ENCODE measurements around the gene ZNF536. TPM values are rescaled to one million over a fixed set of nuclear protein-coding genes. Genes with fewer than 3 reads are reported as not detected.

ZNF536 gene
- total and polyA plus RNA-seq, 2 of the 13 experiments (the other 11 are each of a cell fraction or from before 2014, with no cell fraction given), result not detected

GRCh38 chr19:30358821-30359580, 13.2 kb upstream of the ZNF536 start:
- no TSS peak for BruUV-seq (replicated peaks)
- H3K36me3 ChIP-seq (replicated peaks in 1 of 2; ENCODE audit: control insufficient read depth in 1 of 2, insufficient read depth in 2 of 2, low read length in 2 of 2), result no peaks in the 10 kb centered on the region
- no peaks in the 10 kb centered on the region for H4K20me1 ChIP-seq (ENCODE audit: insufficient read depth, low read length)
- no peak overlapping the region for H3K9ac ChIP-seq (ENCODE audit: insufficient read depth, low read depth, low read length)
- peaks cover 9% of the 10 kb centered on the region for H3K4me1 ChIP-seq (ENCODE audit: insufficient read depth, low read length)
- ChIA-PET CTCF (ENCODE audit: low intra/inter-chr PET ratio, low total read pairs) (no interaction called here), POLR2A (no interaction called here)
- in situ Hi-C loops (cut with HindIII; ENCODE audit: extremely low pct_ligation_motif_present, low pct_unique_long_range_greater_than_20kb) (no loop called here), intact Hi-C loops (cut with micrococcal nuclease; ENCODE audit: unreplicated experiment) (no loop called here)
- DNase-seq (ENCODE audit: low spot score), result no peak
- 64% methylated on average over 5 of the region's 13 CpGs for whole genome bisulfite sequencing (ENCODE audit: low lambda C conversion rate)
- FAIRE-seq, result no peak
- no peak overlapping the region for H2AFZ ChIP-seq (ENCODE audit: low read length)
- H3K79me2 ChIP-seq (ENCODE audit: insufficient read depth, low read length), result no peaks in the 10 kb centered on the region
- TF ChIP-seq SCMH1 (CRISPR knock-in tag; IDR thresholded peaks at IDR 0.05; ENCODE audit: borderline replicate concordance) (no peak), ZGPAT (CRISPR knock-in tag; IDR thresholded peaks at IDR 0.05) (no peak), E2F2 (CRISPR knock-in tag; IDR thresholded peaks at IDR 0.05; ENCODE audit: borderline replicate concordance) (no peak), ARID3A (IDR thresholded peaks at IDR 0.05; ENCODE audit: low read depth, low read length) (no peak), CAMTA2 (CRISPR knock-in tag; IDR thresholded peaks at IDR 0.05; ENCODE audit: borderline replicate concordance) (no peak)
- H3K9me3 ChIP-seq (ENCODE audit: low read length), result no peaks in the 10 kb centered on the region
- peaks cover 0 to 16% of the 10 kb centered on the region in 2 experiments; a peak in 3 of 5 replicates for H3K27me3 ChIP-seq (ENCODE audit: control insufficient read depth in 1 of 2, insufficient read depth in 2 of 2, low read length in 2 of 2)
- ATAC-seq, result no peak
- no peak overlapping the region for H3K4me2 ChIP-seq (ENCODE audit: low read depth, low read length)
- no peak overlapping the region for H3K27ac ChIP-seq (ENCODE audit: extremely low read length, insufficient read depth, low read length)
- no peak overlapping the region for H3K4me3 ChIP-seq (replicated peaks in 1 of 3; ENCODE audit: insufficient read depth in 1 of 3, low read depth in 2 of 3, low read length in 3 of 3)
